Measurements from ENCODE around the gene AKR1E2. TPM values are rescaled to one million over a fixed set of nuclear protein-coding genes. Genes with fewer than 3 reads are reported as not detected.

Gene AKR1E2
- total and polyA plus RNA-seq, 10 of the 15 experiments (the other 5 are each of a cell fraction or from before 2014, with no cell fraction given) = not detected

DNA sequence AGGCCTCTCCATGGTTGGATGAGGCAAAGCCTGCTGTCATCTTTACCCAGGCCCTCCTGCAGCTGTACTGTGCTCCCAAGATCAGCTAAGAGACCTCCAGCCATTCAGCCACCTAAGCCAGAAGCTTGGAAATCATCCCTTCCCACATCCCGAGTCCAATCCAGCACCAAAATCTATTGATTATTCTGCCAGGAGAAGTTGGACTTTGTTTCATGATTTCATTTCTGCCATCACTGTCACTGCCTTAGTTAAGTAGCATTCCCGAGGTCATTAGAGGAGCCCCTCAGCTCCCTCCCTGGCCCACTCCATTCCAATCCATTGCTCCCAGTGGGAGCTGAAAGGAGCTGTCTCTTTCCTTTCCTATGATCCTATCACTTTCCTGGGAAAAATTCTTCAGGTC lies 14.1 kb downstream of the AKR1E2 start:
- no peaks in the 10 kb centered on the region for H3K9me3 ChIP-seq (replicated peaks; ENCODE audit: control insufficient read depth, insufficient read depth, low read length)
- no peak for FAIRE-seq
- ATAC-seq = no peak
- RAD21 ChIA-PET (ENCODE audit: unreplicated experiment) = no interaction called here
- no peak overlapping the region for H3K4me3 ChIP-seq
- no peak for DNase-seq (ENCODE audit: low read depth, low spot score)
- H3K36me3 ChIP-seq (ENCODE audit: control insufficient read depth in 2 of 2, insufficient read depth in 2 of 2, low read length in 1 of 2) = no peaks in the 10 kb centered on the region
- H3K4me1 ChIP-seq (ENCODE audit: control insufficient read depth, insufficient read depth, low read length) = no peaks in the 10 kb centered on the region
- H3K27ac ChIP-seq (ENCODE audit: control insufficient read depth, insufficient read depth) = no peak overlapping the region
- POLR2A ChIA-PET = no interaction called here
- H3K27me3 ChIP-seq (replicated peaks in 1 of 2; ENCODE audit: control insufficient read depth in 2 of 2, insufficient read depth in 2 of 2, low read length in 1 of 2) = no peaks in the 10 kb centered on the region; a peak in 1 of 4 replicates
- intact Hi-C loops (cut with micrococcal nuclease; ENCODE audit: unreplicated experiment) (loop anchor here (10.0 kb wide), 1 partner anchor 255 kb away; the partner anchor contains the start of gene AKR1C3), in situ Hi-C loops (cut with MboI) (loop anchor here (10.0 kb wide), 2 partner anchors 445 to 785 kb away; no protein-coding TSS in a partner anchor)
- H3K4me2 ChIP-seq (ENCODE audit: control insufficient read depth, insufficient read depth) = no peak overlapping the region
- SMC1A ChIA-PET (ENCODE audit: uncharacterized antibody, unreplicated experiment) = no interaction called here
- H2AFZ ChIP-seq (ENCODE audit: control insufficient read depth, low read depth, low read length) = no peak overlapping the region
- TF ChIP-seq POLR2AphosphoS2 (IDR thresholded peaks at IDR 0.05; ENCODE audit: low read depth, low read length) = no peak
- no peak for TF ChIP-seq SIX5 (IDR thresholded peaks at IDR 0.05; ENCODE audit: low read depth, low read length, severe bottlenecking)
- no peak for TF ChIP-seq STAT3 (IDR thresholded peaks at IDR 0.05; ENCODE audit: low read depth, low read length)
- no peak for TF ChIP-seq HDAC2 (IDR thresholded peaks at IDR 0.05)
- no peak overlapping the region for H3K9ac ChIP-seq (ENCODE audit: control insufficient read depth, insufficient read depth, low read length)
- CTCF ChIA-PET = interaction anchor here (2.0 to 6.3 kb wide), 3 partner anchors 10 to 594 kb away, joined by 6 to 49 read pairs (median 34); no protein-coding TSS in a partner anchor
- H3K79me2 ChIP-seq (ENCODE audit: control insufficient read depth, insufficient read depth, low read length) = no peaks in the 10 kb centered on the region
- WGBS (ENCODE audit: insufficient coverage, insufficient replicate concordance, low lambda C conversion rate, missing lambda C conversion rate) = 6% methylated on average over 2 of the region's 2 CpGs
- no TSS peak for BruUV-seq (replicated peaks)
- no peaks in the 10 kb centered on the region for H4K20me1 ChIP-seq (ENCODE audit: control insufficient read depth, insufficient read depth)

DNA sequence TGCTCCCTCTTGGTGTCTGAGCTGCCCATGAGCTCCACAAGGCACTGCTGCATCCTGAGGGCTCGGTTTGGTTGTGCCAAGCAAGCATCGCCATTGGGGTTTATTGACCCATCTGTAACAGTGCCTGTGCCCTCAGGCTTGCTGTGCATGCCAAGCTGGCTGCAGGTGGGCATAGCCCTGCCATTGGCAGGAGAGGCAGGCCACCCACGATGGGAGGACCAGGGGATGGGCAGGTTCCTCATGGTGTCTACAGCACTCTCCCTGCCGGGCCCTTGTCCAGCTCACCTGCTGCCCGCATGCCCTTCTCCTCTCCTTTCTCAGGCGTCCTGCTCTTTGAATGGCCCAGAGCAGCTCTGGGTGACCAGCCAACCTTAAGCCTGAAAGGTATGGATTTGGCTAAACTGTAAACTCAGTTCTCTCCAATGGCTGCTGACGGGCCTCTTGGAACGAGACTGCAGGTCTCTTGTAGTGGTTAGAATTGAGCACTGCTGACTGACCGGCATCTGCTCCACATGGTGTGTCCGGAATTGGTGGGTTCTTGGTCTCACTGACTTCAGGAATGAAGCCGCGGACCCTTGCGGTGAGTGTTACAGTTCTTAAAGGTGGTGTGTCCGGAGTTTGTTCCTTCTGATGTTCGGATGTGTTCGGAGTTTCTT lies 17.6 kb downstream of the AKR1E2 start:
- Histone ChIP-seq H3K27ac (ENCODE audit: control insufficient read depth, insufficient read depth) (no peak overlapping the region), H3K4me3 (no peak overlapping the region), H3K4me1 (ENCODE audit: control insufficient read depth, insufficient read depth, low read length) (no peaks in the 10 kb centered on the region), H3K9me3 (replicated peaks; ENCODE audit: control insufficient read depth, insufficient read depth, low read length) (no peaks in the 10 kb centered on the region), H3K27me3 (replicated peaks in 1 of 2; ENCODE audit: control insufficient read depth in 2 of 2, insufficient read depth in 2 of 2, low read length in 1 of 2) (no peaks in the 10 kb centered on the region; a peak in 1 of 4 replicates), H2AFZ (ENCODE audit: control insufficient read depth, low read depth, low read length) (no peak overlapping the region), H3K9ac (ENCODE audit: control insufficient read depth, insufficient read depth, low read length) (no peak overlapping the region), H3K36me3 (ENCODE audit: control insufficient read depth in 2 of 2, insufficient read depth in 2 of 2, low read length in 1 of 2) (no peaks in the 10 kb centered on the region), H3K4me2 (ENCODE audit: control insufficient read depth, insufficient read depth) (no peak overlapping the region), H3K79me2 (ENCODE audit: control insufficient read depth, insufficient read depth, low read length) (no peaks in the 10 kb centered on the region), H4K20me1 (ENCODE audit: control insufficient read depth, insufficient read depth) (no peaks in the 10 kb centered on the region)
- ChIA-PET SMC1A (ENCODE audit: uncharacterized antibody, unreplicated experiment) (no interaction called here), CTCF (no interaction called here), POLR2A (no interaction called here), RAD21 (ENCODE audit: unreplicated experiment) (no interaction called here)
- BruUV-seq (replicated peaks) = no TSS peak
- FAIRE-seq = no peak
- 52% methylated on average over 14 of the region's 16 CpGs for WGBS (ENCODE audit: insufficient coverage, insufficient replicate concordance, low lambda C conversion rate, missing lambda C conversion rate)
- no peak for ATAC-seq
- intact Hi-C loops (cut with micrococcal nuclease; ENCODE audit: unreplicated experiment) (loop anchor here (10.0 kb wide), 1 partner anchor 251 kb away; the partner anchor contains the start of gene AKR1C3), in situ Hi-C loops (cut with MboI) (loop anchor here (10.0 kb wide), 2 partner anchors 441 to 781 kb away; no protein-coding TSS in a partner anchor)
- TF ChIP-seq SPI1 (IDR thresholded peaks at IDR 0.05; ENCODE audit: borderline replicate concordance, insufficient read depth, low read depth, low read length) (no peak), CHD4 (IDR thresholded peaks at IDR 0.05) (no peak), SRF (IDR thresholded peaks at IDR 0.05; ENCODE audit: low read depth in 2 of 2, low read length in 2 of 2) (no peak), PML (IDR thresholded peaks at IDR 0.05; ENCODE audit: low read length) (no peak), HDAC6 (IDR thresholded peaks at IDR 0.05; ENCODE audit: unreplicated experiment) (no peak), JUNB (IDR thresholded peaks at IDR 0.05) (no peak)
- TF ChIP-seq, protein P1, sequence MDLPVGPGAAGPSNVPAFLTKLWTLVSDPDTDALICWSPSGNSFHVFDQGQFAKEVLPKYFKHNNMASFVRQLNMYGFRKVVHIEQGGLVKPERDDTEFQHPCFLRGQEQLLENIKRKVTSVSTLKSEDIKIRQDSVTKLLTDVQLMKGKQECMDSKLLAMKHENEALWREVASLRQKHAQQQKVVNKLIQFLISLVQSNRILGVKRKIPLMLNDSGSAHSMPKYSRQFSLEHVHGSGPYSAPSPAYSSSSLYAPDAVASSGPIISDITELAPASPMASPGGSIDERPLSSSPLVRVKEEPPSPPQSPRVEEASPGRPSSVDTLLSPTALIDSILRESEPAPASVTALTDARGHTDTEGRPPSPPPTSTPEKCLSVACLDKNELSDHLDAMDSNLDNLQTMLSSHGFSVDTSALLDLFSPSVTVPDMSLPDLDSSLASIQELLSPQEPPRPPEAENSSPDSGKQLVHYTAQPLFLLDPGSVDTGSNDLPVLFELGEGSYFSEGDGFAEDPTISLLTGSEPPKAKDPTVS (IDR thresholded peaks at IDR 0.05; ENCODE audit: low read depth, low read length) = no peak
- DNase-seq (ENCODE audit: low read depth, low spot score) = no peak

Measured in GM12878 (cell line).